ENCODE data around the gene RALBP1.
"Not testable (repeated sequence)": the region's sequence is repeated elsewhere in the genome, so short reads cannot be mapped to it uniquely, and the experiment has no call there.

- TF ChIP-seq CTCF, POLR2A (IDR thresholded peaks at IDR 0.05): not testable (repeated sequence)
Measured at GRCh38 chr18:9430315-9430714, 45.0 kb upstream of the RALBP1 start.

Data from testis (tissue), 2 donors.